Measurements from ENCODE around the gene KCNH2. TPM values are rescaled to one million over a fixed set of nuclear protein-coding genes. Genes with fewer than 3 reads are reported as not detected.

Gene KCNH2
- total and polyA plus RNA-seq, 2 of the 8 experiments (the other 6 are each of a cell fraction or from before 2014, with no cell fraction given): 8.0 to 15.0 TPM

DNA sequence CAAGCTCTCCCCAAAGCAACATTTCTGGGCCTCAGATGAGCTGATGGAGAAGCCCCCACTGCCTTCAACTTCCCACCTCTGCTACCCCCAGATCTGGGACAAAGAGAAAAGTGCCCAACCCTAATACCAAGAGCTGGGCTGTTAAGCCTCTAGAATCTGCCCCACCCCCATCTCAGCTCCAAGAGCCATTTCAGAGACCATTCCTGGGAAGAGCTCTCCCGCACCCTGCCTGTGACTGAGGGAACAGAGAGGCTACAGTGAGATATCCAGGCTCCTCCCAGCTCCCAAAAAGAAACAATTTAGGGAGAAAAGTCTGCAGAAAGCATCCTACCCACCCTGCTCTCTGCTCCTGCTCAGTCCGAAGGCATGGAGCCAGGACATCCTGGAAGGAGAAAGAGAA lies 2.5 kb upstream of the KCNH2 start (continued):
- TF ChIP-seq, protein P1, sequence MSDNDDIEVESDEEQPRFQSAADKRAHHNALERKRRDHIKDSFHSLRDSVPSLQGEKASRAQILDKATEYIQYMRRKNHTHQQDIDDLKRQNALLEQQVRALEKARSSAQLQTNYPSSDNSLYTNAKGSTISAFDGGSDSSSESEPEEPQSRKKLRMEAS (IDR thresholded peaks at IDR 0.05): no peak
- no peak for TF ChIP-seq CEBPB (IDR thresholded peaks at IDR 0.05; ENCODE audit: low read depth, low read length)
- TF ChIP-seq GTF2F1 (IDR thresholded peaks at IDR 0.05; ENCODE audit: borderline replicate concordance, low read depth, low read length): no peak
- TF ChIP-seq SRF (IDR thresholded peaks at IDR 0.05; ENCODE audit: low read depth, low read length): no peak
- TF ChIP-seq SP2 (IDR thresholded peaks at IDR 0.05; ENCODE audit: low read length): no peak
- TF ChIP-seq FOSL1 (IDR thresholded peaks at IDR 0.05; ENCODE audit: insufficient read depth, low read depth, low read length): no peak
- no peak for TF ChIP-seq POLR2AphosphoS5 (IDR thresholded peaks at IDR 0.05; ENCODE audit: low read depth, low read length)
- no peak for TF ChIP-seq JUN (IDR thresholded peaks at IDR 0.05; ENCODE audit: low read depth, low read length)
- TF ChIP-seq HDAC2 (IDR thresholded peaks at IDR 0.05; ENCODE audit: borderline replicate concordance in 1 of 2, low read depth in 2 of 2, low read length in 2 of 2): no peak
- no peak for TF ChIP-seq POLR2A (IDR thresholded peaks at IDR 0.05; ENCODE audit: control extremely low read depth in 1 of 2, low read depth in 2 of 2, low read length in 2 of 2)
- 0 out of 2 replicates have a peak, but pooled peaks have one; percentile 24 for TF ChIP-seq YY1 (IDR thresholded peaks at IDR 0.05; ENCODE audit: low read depth, low read length)
- no peak for TF ChIP-seq ZNF274 (IDR thresholded peaks at IDR 0.05; ENCODE audit: borderline replicate concordance, extremely low read depth, low read length)
- no peak for TF ChIP-seq HDAC6 (IDR thresholded peaks at IDR 0.05; ENCODE audit: low read depth, low read length)
- TF ChIP-seq CTBP2 (IDR thresholded peaks at IDR 0.05; ENCODE audit: borderline replicate concordance, insufficient read depth, insufficient read length, low read length): no peak
- TF ChIP-seq SIX5 (IDR thresholded peaks at IDR 0.05; ENCODE audit: low read depth, low read length): no peak
- TF ChIP-seq SIN3A (conservative IDR thresholded peaks at IDR 0.05 in 1 of 2, IDR thresholded peaks at IDR 0.05 in 1 of 2; ENCODE audit: low read depth in 1 of 2, low read length in 2 of 2): no peak
- TF ChIP-seq POU5F1 (IDR thresholded peaks at IDR 0.05; ENCODE audit: low read depth, low read length): no peak
- TF ChIP-seq, protein P2, sequence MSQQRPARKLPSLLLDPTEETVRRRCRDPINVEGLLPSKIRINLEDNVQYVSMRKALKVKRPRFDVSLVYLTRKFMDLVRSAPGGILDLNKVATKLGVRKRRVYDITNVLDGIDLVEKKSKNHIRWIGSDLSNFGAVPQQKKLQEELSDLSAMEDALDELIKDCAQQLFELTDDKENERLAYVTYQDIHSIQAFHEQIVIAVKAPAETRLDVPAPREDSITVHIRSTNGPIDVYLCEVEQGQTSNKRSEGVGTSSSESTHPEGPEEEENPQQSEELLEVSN (IDR thresholded peaks at IDR 0.05): no peak
- TF ChIP-seq RNF2 (IDR thresholded peaks at IDR 0.05; ENCODE audit: borderline replicate concordance, low read depth, low read length, missing control alignments, poor library complexity, severe bottlenecking): no peak
- peak in 2 of 3 experiments; percentile 50 to 63; a peak in 3 of 4 replicates for TF ChIP-seq CTCF (IDR thresholded peaks at IDR 0.05; ENCODE audit: control extremely low read depth in 1 of 3, insufficient read depth in 1 of 3, low read depth in 1 of 3, low read length in 3 of 3)
- TF ChIP-seq CREB1 (IDR thresholded peaks at IDR 0.05): no peak

All from H1 (cell line).